HL-60 (cell line): ENCODE data around the gene SDK1.

ENCODE experiments used
- DNase-seq, 2 experiments: peaks; one replicate each; pipeline ENCODE4 v3.0.0-alpha.2; 2010 to 2020; ENCODE audit warnings: low read depth in 1 of 2, low spot score in 1 of 2
- H3K27ac ChIP-seq: fragments of 250-450 bp; sonication (Bioruptor Pico); replicated peaks from 2 replicates; pipeline ENCODE4 v1.5.1; 2020; ENCODE audit warnings: mild to moderate bottlenecking, moderate library complexity
- H3K27me3 ChIP-seq: fragments of 250-450 bp; sonication (Bioruptor Pico); 2 replicates; pipeline ENCODE4 v1.5.1; 2021; ENCODE audit warnings: mild to moderate bottlenecking, moderate library complexity; ENCODE audit not compliant: insufficient read depth, poor library complexity, severe bottlenecking
- H3K4me3 ChIP-seq: replicated peaks from 2 replicates; pipeline ENCODE4 v1.5.1; 2011; ENCODE audit warnings: mild to moderate bottlenecking, control low read depth, low read length; ENCODE audit not compliant: insufficient read depth
- CTCF ChIP-seq: IDR thresholded peaks from one replicate; pipeline ENCODE4 v1.5.1; 2011; ENCODE audit warnings: low read length, control low read depth, inconsistent platforms; ENCODE audit not compliant: insufficient read depth
- GABPA ChIP-seq: IDR thresholded peaks from 2 replicates; pipeline ENCODE4 v1.6.1; 2012; ENCODE audit warnings: low read depth
- POLR2AphosphoS5 ChIP-seq: IDR thresholded peaks from 2 replicates; pipeline ENCODE4 v1.6.1; 2012; ENCODE audit warnings: low read depth
- REST ChIP-seq: IDR thresholded peaks from 2 replicates; pipeline ENCODE4 v1.6.1; 2012; ENCODE audit warnings: low read depth; ENCODE audit not compliant: insufficient replicate concordance
- SPI1 ChIP-seq: IDR thresholded peaks from 2 replicates; pipeline ENCODE4 v1.6.1; 2012; ENCODE audit warnings: low read depth, mild to moderate bottlenecking, borderline replicate concordance

Gene SDK1

GRCh38 chr7:3725155-3726059 is 424.4 kb downstream of the SDK1 start:
- Histone ChIP-seq H3K27ac (no peak overlapping the region), H3K4me3 (no peak overlapping the region), H3K27me3 (no peaks in the 10 kb centered on the region)
- TF ChIP-seq CTCF (no peak), POLR2AphosphoS5 (no peak), REST (no peak), SPI1 (no peak), GABPA (no peak)
- no peak for DNase-seq

DNA sequence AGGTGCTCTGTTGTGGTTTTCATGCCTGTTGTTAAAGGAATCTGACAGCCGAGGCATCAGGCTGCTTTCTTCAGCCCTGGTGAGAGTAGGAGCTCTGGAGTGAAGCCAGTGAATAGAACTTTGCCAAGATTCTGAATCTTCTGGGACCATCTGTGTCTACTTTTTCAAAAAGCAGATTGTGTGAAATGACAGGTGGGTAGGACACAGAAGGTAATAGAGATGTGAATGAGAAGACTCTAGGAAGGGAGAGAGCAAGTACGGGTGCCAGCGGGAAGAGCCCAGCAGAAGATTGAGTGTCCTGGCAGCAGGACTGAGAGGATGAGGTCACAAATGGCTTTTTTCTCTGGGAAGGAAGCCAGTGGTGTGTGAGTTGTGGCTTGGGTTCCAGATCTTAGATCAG is 429.2 kb downstream of the SDK1 start:
- TF ChIP-seq REST: no peak
- TF ChIP-seq GABPA: no peak
- Histone ChIP-seq H3K27me3 (no peaks in the 10 kb centered on the region), H3K4me3 (no peak overlapping the region), H3K27ac (no peak overlapping the region)
- DNase-seq: no peak

GRCh38 chr7:3732395-3733005 is 431.4 kb downstream of the SDK1 start:
- no peak overlapping the region for H3K27ac ChIP-seq
- no peak for TF ChIP-seq CTCF
- no peak for TF ChIP-seq GABPA
- no peak for TF ChIP-seq POLR2AphosphoS5
- no peak for TF ChIP-seq REST
- TF ChIP-seq SPI1: no peak
- H3K27me3 ChIP-seq: no peaks in the 10 kb centered on the region
- no peak overlapping the region for H3K4me3 ChIP-seq
- DNase-seq: no peak
